CD14-positive monocyte (primary cell): Measurements from ENCODE around the gene SLC35E3. TPM values are rescaled to one million over a fixed set of nuclear protein-coding genes. Genes with fewer than 3 reads are reported as not detected.

Experiments used
- DNase-seq, 3 donors: peaks; one replicate each; pipeline ENCODE4 v3.0.0-alpha.2; 2011 to 2022
- H2AFZ ChIP-seq: 2 replicates; pipeline ENCODE4 v1.6.0; 2012; ENCODE audit warnings: mild to moderate bottlenecking, low read depth, low read length, inconsistent platforms; ENCODE audit not compliant: insufficient read depth, poor library complexity, severe bottlenecking
- H3K27ac ChIP-seq, 2 donors: 1 replicate in 1 of 2; 2 replicates in 1 of 2; pipeline ENCODE4 v1.5.1; 2012 to 2013; ENCODE audit warnings: low read length in 2 of 2, control low read depth in 1 of 2, inconsistent platforms in 1 of 2, low read depth in 1 of 2, mild to moderate bottlenecking in 1 of 2
- H3K27me3 ChIP-seq, 2 donors: one replicate each; pipeline versions ENCODE4 v1.6.0 to v1.6.1; 2011 to 2013; ENCODE audit warnings: low read length in 2 of 2; ENCODE audit not compliant: control insufficient read depth in 2 of 2, insufficient read depth in 2 of 2
- H3K36me3 ChIP-seq, 2 donors: replicated peaks in 1 of 2; 1 replicate in 1 of 2; 2 replicates in 1 of 2; pipeline versions ENCODE4 v1.5.1 to v1.6.1; 2012 to 2013; ENCODE audit warnings: low read length in 2 of 2, control low read depth in 1 of 2, inconsistent platforms in 1 of 2, mild to moderate bottlenecking in 1 of 2; ENCODE audit not compliant: insufficient read depth in 2 of 2, control insufficient read depth in 1 of 2
- H3K4me1 ChIP-seq, 2 donors: 1 replicate in 1 of 2; 2 replicates in 1 of 2; pipeline versions ENCODE4 v1.5.1 to v1.6.1; 2012 to 2013; ENCODE audit warnings: low read length in 2 of 2, control low read depth in 1 of 2, inconsistent platforms in 1 of 2, mild to moderate bottlenecking in 1 of 2, moderate library complexity in 1 of 2; ENCODE audit not compliant: insufficient read depth in 2 of 2, control insufficient read depth in 1 of 2
- H3K4me2 ChIP-seq: replicated peaks from 2 replicates; pipeline ENCODE3; 2012; ENCODE audit warnings: low read length, moderate library complexity, mild to moderate bottlenecking; ENCODE audit not compliant: poor library complexity, severe bottlenecking; ENCODE audit errors: extremely low read depth
- H3K4me3 ChIP-seq, 3 experiments: fragments of 200-600 bp in 1 of 3; sonication (generic) in 1 of 3; replicated peaks in 1 of 3; 1 replicate in 2 of 3; 2 replicates in 1 of 3; pipeline ENCODE4 v1.5.1; 2011 to 2013; ENCODE audit warnings: low read length in 3 of 3, mild to moderate bottlenecking in 3 of 3, control low read depth in 2 of 3, low read depth in 2 of 3, inconsistent platforms in 1 of 3, moderate library complexity in 1 of 3
- H3K79me2 ChIP-seq: 2 replicates; pipeline ENCODE4 v1.6.0; 2012; ENCODE audit warnings: mild to moderate bottlenecking, control low read depth, inconsistent platforms, low read length, moderate library complexity; ENCODE audit not compliant: insufficient read depth
- H3K9ac ChIP-seq: 2 replicates; pipeline ENCODE4 v1.6.0; 2017; ENCODE audit warnings: low read length, mild to moderate bottlenecking; ENCODE audit not compliant: insufficient read depth, poor library complexity, severe bottlenecking
- H3K9me3 ChIP-seq, 2 donors: replicated peaks in 1 of 2; 1 replicate in 1 of 2; 2 replicates in 1 of 2; pipeline versions ENCODE4 v1.5.1 to v1.6.1; 2012 to 2013; ENCODE audit warnings: low read length in 2 of 2, control low read depth in 1 of 2; ENCODE audit not compliant: control insufficient read depth in 1 of 2, insufficient read depth in 1 of 2
- H4K20me1 ChIP-seq: 2 replicates; pipeline ENCODE4 v1.6.0; 2012; ENCODE audit warnings: mild to moderate bottlenecking, low read length, control low read depth, moderate library complexity; ENCODE audit not compliant: insufficient read depth
- H3K27ac Mint-ChIP-seq, 7 donors: one replicate each; pipeline ENCODE4 v1.8.0; 2020; ENCODE audit warnings: mild to moderate bottlenecking in 7 of 7, mixed read lengths in 7 of 7, moderate library complexity in 6 of 7, inconsistent platforms in 2 of 7
- H3K27me3 Mint-ChIP-seq, 3 donors: one replicate each; pipeline ENCODE4 v1.8.0; 2021 to 2022; ENCODE audit warnings: low read depth in 3 of 3, mild to moderate bottlenecking in 3 of 3, mixed read lengths in 3 of 3, moderate library complexity in 3 of 3, inconsistent platforms in 1 of 3
- H3K36me3 Mint-ChIP-seq, 2 donors: one replicate each; pipeline ENCODE4 v1.8.0; 2020; ENCODE audit warnings: mixed read lengths in 2 of 2, inconsistent platforms in 1 of 2, mild to moderate bottlenecking in 1 of 2
- H3K4me1 Mint-ChIP-seq: one replicate; pipeline ENCODE4 v1.8.0; 2020; ENCODE audit warnings: mild to moderate bottlenecking, mixed read lengths
- H3K4me3 Mint-ChIP-seq, 2 donors: one replicate each; pipeline ENCODE4 v1.8.0; 2020; ENCODE audit warnings: mild to moderate bottlenecking in 2 of 2, mixed read lengths in 2 of 2, moderate library complexity in 1 of 2
- H3K9me3 Mint-ChIP-seq, 7 donors: one replicate each; pipeline ENCODE4 v1.8.0; 2020 to 2022; ENCODE audit warnings: mixed read lengths in 7 of 7, mild to moderate bottlenecking in 6 of 7, moderate library complexity in 6 of 7, inconsistent platforms in 2 of 7
- WGBS: methylation state at CpG from one replicate; pipeline ENCODE4 v1.1.5; 2013; ENCODE audit warnings: missing lambda C conversion rate; ENCODE audit not compliant: insufficient coverage; 5-methylcytosine and 5-hydroxymethylcytosine counted together
- intact Hi-C, 2 donors: fragments of 100-400 bp; cut with micrococcal nuclease; formaldehyde crosslinking; loops; one replicate each; pipeline versions ENCODE4 v1.15.0 to v1.15.1; 2023
- polyA plus RNA-seq, 3 donors: library from polyadenylated mRNA; depleted of rRNA in 1 of 3; unstranded in 2 of 3; stranded (reverse) in 1 of 3; fragments of 300-500 nt in 2 of 3; fragments of >200 nt in 1 of 3; fragmentation: Illumina TruSeq in 2 of 3; gene quantifications; 1 replicate in 2 of 3; 2 replicates in 1 of 3; pipeline ENCODE4 v1.2.3, GENCODE V29; 2012 to 2021
- TF ChIP-seq, protein P1 (sequence below): fragments of 200-600 bp; IDR thresholded peaks from one replicate; pipeline ENCODE4 v1.8.0; 2022; ENCODE audit warnings: antibody characterized with exemption, mild to moderate bottlenecking

The SLC35E3 gene
- polyA plus RNA-seq, 3 donors: 4.3 to 12.4 (median 10.9) TPM

- no peaks in the 10 kb centered on the region for H4K20me1 ChIP-seq
- no peaks in the 10 kb centered on the region for H3K9me3 ChIP-seq
- H3K27me3 ChIP-seq: no peaks in the 10 kb centered on the region
- H3K4me1 ChIP-seq: peaks cover 0 to 8% of the 10 kb centered on the region in 2 donors
- H3K36me3 ChIP-seq: peaks cover 34 to 50% of the 10 kb centered on the region in 2 donors
- 96% methylated on average over 3 of the region's 6 CpGs for WGBS
- H3K4me2 ChIP-seq: no peak overlapping the region
- H3K27ac ChIP-seq: no peak overlapping the region
- Mint-ChIP-seq H3K9me3 (no peaks in the 10 kb centered on the region), H3K27ac (peak overlapping the region in 1 of 7 donors; percentile 7), H3K4me3 (no peak overlapping the region), H3K36me3 (peaks cover 35 to 50% of the 10 kb centered on the region in 2 donors), H3K27me3 (no peaks in the 10 kb centered on the region), H3K4me1 (peaks cover 8% of the 10 kb centered on the region)
- H3K9ac ChIP-seq: no peak overlapping the region
- no peak for DNase-seq
- intact Hi-C loops: no loop called here
- H3K4me3 ChIP-seq: no peak overlapping the region
- TF ChIP-seq, protein P1, sequence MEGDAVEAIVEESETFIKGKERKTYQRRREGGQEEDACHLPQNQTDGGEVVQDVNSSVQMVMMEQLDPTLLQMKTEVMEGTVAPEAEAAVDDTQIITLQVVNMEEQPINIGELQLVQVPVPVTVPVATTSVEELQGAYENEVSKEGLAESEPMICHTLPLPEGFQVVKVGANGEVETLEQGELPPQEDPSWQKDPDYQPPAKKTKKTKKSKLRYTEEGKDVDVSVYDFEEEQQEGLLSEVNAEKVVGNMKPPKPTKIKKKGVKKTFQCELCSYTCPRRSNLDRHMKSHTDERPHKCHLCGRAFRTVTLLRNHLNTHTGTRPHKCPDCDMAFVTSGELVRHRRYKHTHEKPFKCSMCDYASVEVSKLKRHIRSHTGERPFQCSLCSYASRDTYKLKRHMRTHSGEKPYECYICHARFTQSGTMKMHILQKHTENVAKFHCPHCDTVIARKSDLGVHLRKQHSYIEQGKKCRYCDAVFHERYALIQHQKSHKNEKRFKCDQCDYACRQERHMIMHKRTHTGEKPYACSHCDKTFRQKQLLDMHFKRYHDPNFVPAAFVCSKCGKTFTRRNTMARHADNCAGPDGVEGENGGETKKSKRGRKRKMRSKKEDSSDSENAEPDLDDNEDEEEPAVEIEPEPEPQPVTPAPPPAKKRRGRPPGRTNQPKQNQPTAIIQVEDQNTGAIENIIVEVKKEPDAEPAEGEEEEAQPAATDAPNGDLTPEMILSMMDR: no peak
- no peak overlapping the region for H2AFZ ChIP-seq
- no peaks in the 10 kb centered on the region for H3K79me2 ChIP-seq
Measured at GRCh38 chr12:68739891-68740290, 6.1 kb upstream of the SLC35E3 start.

DNA sequence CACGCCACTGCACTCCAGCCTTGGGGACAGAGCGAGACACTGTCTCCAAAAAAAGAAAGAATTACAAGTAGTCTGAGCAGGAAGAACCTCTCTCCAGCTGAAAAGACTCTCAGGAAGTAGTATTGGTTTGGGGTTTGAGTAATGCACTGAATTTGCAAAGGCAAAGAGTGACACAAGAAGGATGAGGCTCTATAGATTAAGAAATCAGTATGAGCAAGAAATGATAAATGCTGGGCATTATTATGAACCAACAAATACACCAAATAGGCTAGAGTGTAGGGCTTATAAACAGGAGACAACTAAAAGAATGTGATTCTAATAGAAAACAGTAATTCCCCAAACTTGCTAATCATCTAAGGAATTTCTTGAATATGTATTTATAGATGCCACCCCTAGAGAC is 2.6 kb upstream of the SLC35E3 start:
- Histone ChIP-seq H3K9ac (no peak overlapping the region), H3K79me2 (peaks cover 5% of the 10 kb centered on the region), H3K27me3 (no peaks in the 10 kb centered on the region), H3K4me3 (no peak overlapping the region), H3K4me1 (peaks cover 12 to 37% of the 10 kb centered on the region in 2 donors), H4K20me1 (no peaks in the 10 kb centered on the region), H2AFZ (no peak overlapping the region), H3K36me3 (peaks cover 16 to 19% of the 10 kb centered on the region in 2 donors), H3K27ac (peak overlapping the region in 1 of 2 donors; percentile 34), H3K9me3 (no peaks in the 10 kb centered on the region), H3K4me2 (no peak overlapping the region)
- 31% methylated on average over 2 of the region's 2 CpGs for WGBS
- Mint-ChIP-seq H3K4me1 (peaks cover 27% of the 10 kb centered on the region), H3K9me3 (no peaks in the 10 kb centered on the region), H3K4me3 (no peak overlapping the region), H3K27ac (peak overlapping the region in 5 of 7 donors; percentile 57 to 82 (median 63)), H3K27me3 (no peaks in the 10 kb centered on the region), H3K36me3 (peaks cover 18 to 21% of the 10 kb centered on the region in 2 donors)
- peak in 1 of 3 donors; percentile 5 for DNase-seq
- intact Hi-C loops: no loop called here
- TF ChIP-seq, protein P1: no peak
